ENCODE measurements around the gene EXOC7.

The EXOC7 gene

GRCh38 chr17:76115138-76115754 is 11.7 kb upstream of the EXOC7 start:
- H3K9me3 Mint-ChIP-seq, result no peaks in the 10 kb centered on the region

GRCh38 chr17:76111956-76112355 is 8.4 kb upstream of the EXOC7 start:
- H3K4me1 Mint-ChIP-seq (ENCODE audit: low read depth), result no peaks in the 10 kb centered on the region
- no peaks in the 10 kb centered on the region for H3K27me3 Mint-ChIP-seq
- no peak overlapping the region for H3K27ac Mint-ChIP-seq
- DNase-seq, result no peak
- H3K4me3 Mint-ChIP-seq, result no peak overlapping the region
- no peaks in the 10 kb centered on the region for H3K9me3 Mint-ChIP-seq
- H3K36me3 Mint-ChIP-seq (ENCODE audit: low read depth), result no peaks in the 10 kb centered on the region

More at GRCh38 chr17:76115138-76115754, 11.7 kb upstream of the EXOC7 start:
- no peak overlapping the region for H3K27ac Mint-ChIP-seq
- H3K4me1 Mint-ChIP-seq (ENCODE audit: low read depth), result no peaks in the 10 kb centered on the region
- no peaks in the 10 kb centered on the region for H3K27me3 Mint-ChIP-seq
- no peak overlapping the region for H3K4me3 Mint-ChIP-seq
- no peak for DNase-seq
- no peaks in the 10 kb centered on the region for H3K36me3 Mint-ChIP-seq (ENCODE audit: low read depth)

- Mint-ChIP-seq H3K27me3 (no peaks in the 10 kb centered on the region), H3K9me3 (no peaks in the 10 kb centered on the region), H3K4me1 (ENCODE audit: low read depth) (peaks cover 14% of the 10 kb centered on the region), H3K27ac (no peak overlapping the region), H3K4me3 (no peak overlapping the region), H3K36me3 (ENCODE audit: low read depth) (peaks cover 13% of the 10 kb centered on the region)
- DNase-seq, result no peak
Measured at GRCh38 chr17:76107509-76107908, 3.9 kb upstream of the EXOC7 start.

- Mint-ChIP-seq H3K4me3 (no peak overlapping the region), H3K4me1 (ENCODE audit: low read depth) (peaks cover 20% of the 10 kb centered on the region), H3K27ac (no peak overlapping the region), H3K36me3 (ENCODE audit: low read depth) (peaks cover 18% of the 10 kb centered on the region), H3K9me3 (no peaks in the 10 kb centered on the region), H3K27me3 (no peaks in the 10 kb centered on the region)
- no peak for DNase-seq
Measured at GRCh38 chr17:76106703-76107102, 3.1 kb upstream of the EXOC7 start.

- H3K36me3 Mint-ChIP-seq (ENCODE audit: low read depth), result peaks cover 30% of the 10 kb centered on the region
- H3K4me1 Mint-ChIP-seq (ENCODE audit: low read depth), result peaks cover 27% of the 10 kb centered on the region
- no peaks in the 10 kb centered on the region for H3K27me3 Mint-ChIP-seq
Measured at GRCh38 chr17:76104896-76105231, 1.3 kb upstream of the EXOC7 start.

GRCh38 chr17:76104140-76104895 is 731 bp upstream of the EXOC7 start:
- Mint-ChIP-seq H3K27me3 (no peaks in the 10 kb centered on the region), H3K4me3 (peak overlapping the region; percentile 98), H3K27ac (peak overlapping the region; percentile 98), H3K9me3 (no peaks in the 10 kb centered on the region), H3K36me3 (ENCODE audit: low read depth) (peaks cover 35% of the 10 kb centered on the region), H3K4me1 (ENCODE audit: low read depth) (peaks cover 28% of the 10 kb centered on the region)
- DNase-seq, result no peak

More at GRCh38 chr17:76104896-76105231, 1.3 kb upstream of the EXOC7 start:
- DNase-seq, result no peak
- Mint-ChIP-seq H3K9me3 (no peaks in the 10 kb centered on the region), H3K27ac (peak overlapping the region; percentile 98), H3K4me3 (peak overlapping the region; percentile 98)

GRCh38 chr17:76102944-76103273 is 678 bp downstream of the EXOC7 start:
- H3K4me3 Mint-ChIP-seq, result peak overlapping the region; percentile 98
- peak overlapping the region; percentile 98 for H3K27ac Mint-ChIP-seq
- H3K36me3 Mint-ChIP-seq (ENCODE audit: low read depth), result peaks cover 48% of the 10 kb centered on the region
- no peaks in the 10 kb centered on the region for H3K9me3 Mint-ChIP-seq
- H3K27me3 Mint-ChIP-seq, result no peaks in the 10 kb centered on the region
- no peak for DNase-seq
- H3K4me1 Mint-ChIP-seq (ENCODE audit: low read depth), result peaks cover 28% of the 10 kb centered on the region

GRCh38 chr17:76097716-76098295 is 5.8 kb downstream of the EXOC7 start:
- no peak for DNase-seq
- H3K36me3 Mint-ChIP-seq (ENCODE audit: low read depth), result peaks cover 79% of the 10 kb centered on the region
- H3K27ac Mint-ChIP-seq, result no peak overlapping the region
- no peaks in the 10 kb centered on the region for H3K9me3 Mint-ChIP-seq
- H3K27me3 Mint-ChIP-seq, result no peaks in the 10 kb centered on the region
- peaks cover 17% of the 10 kb centered on the region for H3K4me1 Mint-ChIP-seq (ENCODE audit: low read depth)
- H3K4me3 Mint-ChIP-seq, result no peak overlapping the region

- H3K36me3 Mint-ChIP-seq (ENCODE audit: low read depth), result peaks cover 79% of the 10 kb centered on the region
- no peak for DNase-seq
- no peaks in the 10 kb centered on the region for H3K9me3 Mint-ChIP-seq
- H3K27ac Mint-ChIP-seq, result peak overlapping the region; percentile 11
- peaks cover 3% of the 10 kb centered on the region for H3K4me1 Mint-ChIP-seq (ENCODE audit: low read depth)
- H3K27me3 Mint-ChIP-seq, result no peaks in the 10 kb centered on the region
- H3K4me3 Mint-ChIP-seq, result no peak overlapping the region
Measured at GRCh38 chr17:76095943-76096342, 7.6 kb downstream of the EXOC7 start.

GRCh38 chr17:76094046-76094445 is 9.5 kb downstream of the EXOC7 start:
- DNase-seq, result no peak
- H3K9me3 Mint-ChIP-seq, result no peaks in the 10 kb centered on the region
- no peaks in the 10 kb centered on the region for H3K27me3 Mint-ChIP-seq
- H3K4me1 Mint-ChIP-seq (ENCODE audit: low read depth), result no peaks in the 10 kb centered on the region
- no peak overlapping the region for H3K4me3 Mint-ChIP-seq
- H3K27ac Mint-ChIP-seq, result no peak overlapping the region
- peaks cover 81% of the 10 kb centered on the region for H3K36me3 Mint-ChIP-seq (ENCODE audit: low read depth)

GRCh38 chr17:76092526-76093413 is 10.8 kb downstream of the EXOC7 start:
- DNase-seq, result no peak
- Mint-ChIP-seq H3K9me3 (no peaks in the 10 kb centered on the region), H3K4me3 (no peak overlapping the region), H3K36me3 (ENCODE audit: low read depth) (peaks cover 82% of the 10 kb centered on the region), H3K27me3 (no peaks in the 10 kb centered on the region), H3K4me1 (ENCODE audit: low read depth) (no peaks in the 10 kb centered on the region), H3K27ac (no peak overlapping the region)

GRCh38 chr17:76091526-76092286 is 11.9 kb downstream of the EXOC7 start:
- H3K4me3 Mint-ChIP-seq, result peak overlapping the region; percentile 13

GRCh38 chr17:76090517-76091129 is 13.0 kb downstream of the EXOC7 start:
- Mint-ChIP-seq H3K36me3 (ENCODE audit: low read depth) (peaks cover 84% of the 10 kb centered on the region), H3K27ac (no peak overlapping the region), H3K4me1 (ENCODE audit: low read depth) (no peaks in the 10 kb centered on the region), H3K27me3 (no peaks in the 10 kb centered on the region), H3K4me3 (no peak overlapping the region), H3K9me3 (no peaks in the 10 kb centered on the region)
- no peak for DNase-seq

More at GRCh38 chr17:76091526-76092286, 11.9 kb downstream of the EXOC7 start:
- peak overlapping the region; percentile 51 for H3K27ac Mint-ChIP-seq
- no peaks in the 10 kb centered on the region for H3K27me3 Mint-ChIP-seq
- H3K4me1 Mint-ChIP-seq (ENCODE audit: low read depth), result no peaks in the 10 kb centered on the region
- H3K36me3 Mint-ChIP-seq (ENCODE audit: low read depth), result peaks cover 81% of the 10 kb centered on the region
- DNase-seq, result no peak
- H3K9me3 Mint-ChIP-seq, result no peaks in the 10 kb centered on the region
